ENCODE data around the gene EPHB1.

Gene EPHB1

DNA sequence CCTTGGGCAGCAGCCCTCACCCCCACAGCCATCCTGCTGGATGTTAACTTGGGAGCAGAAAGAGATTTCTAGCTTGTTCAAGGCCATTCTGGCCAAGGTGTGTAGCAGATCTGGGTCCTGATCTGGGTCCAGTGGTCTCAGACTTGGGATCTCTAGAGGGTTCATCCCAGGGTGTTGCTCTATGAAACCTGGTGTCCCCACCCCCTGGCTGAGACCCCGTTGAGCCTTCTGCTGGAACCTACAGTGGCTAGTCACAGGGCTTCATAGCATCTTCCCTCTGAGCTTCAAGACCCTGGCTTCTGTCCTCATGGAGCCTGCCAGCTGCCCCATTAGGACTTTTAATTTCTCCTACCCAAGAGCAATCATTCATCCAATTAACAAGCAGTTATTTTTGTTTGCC is 64.3 kb downstream of the EPHB1 start:
- Mint-ChIP-seq H3K9me3 (no peaks in the 10 kb centered on the region), H3K4me3 (no peak overlapping the region), H3K4me1 (no peaks in the 10 kb centered on the region), H3K27me3 (no peaks in the 10 kb centered on the region), H3K36me3 (ENCODE audit: low read depth) (no peaks in the 10 kb centered on the region), H3K27ac (no peak overlapping the region)
- ATAC-seq = no peak
- DNase-seq = no peak

GRCh38 chr3:134860141-134860540 is 65.1 kb downstream of the EPHB1 start:
- ATAC-seq (no peak), DNase-seq (no peak)
- Mint-ChIP-seq H3K27ac (no peak overlapping the region), H3K4me3 (no peak overlapping the region), H3K27me3 (no peaks in the 10 kb centered on the region), H3K9me3 (no peaks in the 10 kb centered on the region), H3K36me3 (ENCODE audit: low read depth) (no peaks in the 10 kb centered on the region), H3K4me1 (no peaks in the 10 kb centered on the region)

- H3K9me3 Mint-ChIP-seq = no peaks in the 10 kb centered on the region
- DNase-seq = no peak
- ATAC-seq = no peak
- H3K4me3 Mint-ChIP-seq = no peak overlapping the region
- H3K36me3 Mint-ChIP-seq (ENCODE audit: low read depth) = no peaks in the 10 kb centered on the region
- no peaks in the 10 kb centered on the region for H3K4me1 Mint-ChIP-seq
- H3K27ac Mint-ChIP-seq = no peak overlapping the region
- peaks cover 4% of the 10 kb centered on the region for H3K27me3 Mint-ChIP-seq
Measured at GRCh38 chr3:134863915-134864314, 68.9 kb downstream of the EPHB1 start.

- Mint-ChIP-seq H3K4me3 (no peak overlapping the region), H3K36me3 (ENCODE audit: low read depth) (no peaks in the 10 kb centered on the region), H3K9me3 (no peaks in the 10 kb centered on the region), H3K27me3 (peaks cover 4% of the 10 kb centered on the region), H3K4me1 (no peaks in the 10 kb centered on the region), H3K27ac (no peak overlapping the region)
- no peak for ATAC-seq
- no peak for DNase-seq
Measured at GRCh38 chr3:134864636-134865035, 69.6 kb downstream of the EPHB1 start.

GRCh38 chr3:134867277-134867676 is 72.2 kb downstream of the EPHB1 start:
- H3K27me3 Mint-ChIP-seq = peaks cover 4% of the 10 kb centered on the region
- H3K4me1 Mint-ChIP-seq = no peaks in the 10 kb centered on the region
- no peaks in the 10 kb centered on the region for H3K9me3 Mint-ChIP-seq
- no peak overlapping the region for H3K4me3 Mint-ChIP-seq
- ATAC-seq (no peak), DNase-seq (no peak)
- no peak overlapping the region for H3K27ac Mint-ChIP-seq
- no peaks in the 10 kb centered on the region for H3K36me3 Mint-ChIP-seq (ENCODE audit: low read depth)

- Mint-ChIP-seq H3K27me3 (peaks cover 6% of the 10 kb centered on the region), H3K36me3 (ENCODE audit: low read depth) (no peaks in the 10 kb centered on the region), H3K9me3 (peaks cover 8% of the 10 kb centered on the region), H3K4me3 (no peak overlapping the region), H3K4me1 (no peaks in the 10 kb centered on the region), H3K27ac (no peak overlapping the region)
- no peak for ATAC-seq
- no peak for DNase-seq
Measured at GRCh38 chr3:134869153-134869726, 74.2 kb downstream of the EPHB1 start.

DNA sequence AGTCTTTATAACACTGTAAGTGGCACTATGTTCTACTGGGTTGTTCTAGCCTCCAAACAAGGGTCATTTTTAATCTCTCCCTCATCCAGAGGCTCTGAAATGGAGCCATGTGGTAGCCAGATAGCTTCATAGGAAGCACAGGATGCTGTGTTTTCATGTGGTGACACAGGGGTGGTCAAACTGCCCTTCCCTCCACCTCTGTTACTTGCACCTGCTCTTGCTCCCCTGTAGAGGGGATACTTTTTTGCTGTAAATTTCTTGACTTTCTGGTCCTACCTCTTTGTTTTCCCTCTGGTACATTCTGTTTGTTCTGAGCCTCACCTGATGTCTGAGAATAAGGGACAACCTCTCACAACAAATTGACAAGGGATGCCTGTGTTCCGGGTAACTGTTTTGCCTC is 76.8 kb downstream of the EPHB1 start:
- no peaks in the 10 kb centered on the region for H3K4me1 Mint-ChIP-seq

GRCh38 chr3:134872440-134873388 is 77.7 kb downstream of the EPHB1 start:
- no peak for DNase-seq
- Mint-ChIP-seq H3K4me3 (no peak overlapping the region), H3K27me3 (peaks cover 2% of the 10 kb centered on the region), H3K4me1 (no peaks in the 10 kb centered on the region), H3K36me3 (ENCODE audit: low read depth) (no peaks in the 10 kb centered on the region), H3K9me3 (peaks cover 8% of the 10 kb centered on the region), H3K27ac (no peak overlapping the region)
- no peak for ATAC-seq

More for the DNA sequence above, 76.8 kb downstream of the EPHB1 start:
- DNase-seq = no peak
- Mint-ChIP-seq H3K36me3 (ENCODE audit: low read depth) (no peaks in the 10 kb centered on the region), H3K9me3 (peaks cover 8% of the 10 kb centered on the region), H3K4me3 (no peak overlapping the region), H3K27ac (no peak overlapping the region), H3K27me3 (peaks cover 6% of the 10 kb centered on the region)
- ATAC-seq = no peak

GRCh38 chr3:134873789-134874188 is 78.7 kb downstream of the EPHB1 start:
- H3K9me3 Mint-ChIP-seq = peaks cover 8% of the 10 kb centered on the region
- no peak for ATAC-seq
- H3K27me3 Mint-ChIP-seq = peaks cover 2% of the 10 kb centered on the region
- H3K4me1 Mint-ChIP-seq = no peaks in the 10 kb centered on the region
- H3K27ac Mint-ChIP-seq = no peak overlapping the region
- no peak for DNase-seq
- H3K36me3 Mint-ChIP-seq (ENCODE audit: low read depth) = no peaks in the 10 kb centered on the region
- H3K4me3 Mint-ChIP-seq = no peak overlapping the region

GRCh38 chr3:134874737-134875413 is 79.8 kb downstream of the EPHB1 start:
- Mint-ChIP-seq H3K27me3 (peaks cover 2% of the 10 kb centered on the region), H3K36me3 (ENCODE audit: low read depth) (no peaks in the 10 kb centered on the region), H3K4me3 (no peak overlapping the region), H3K27ac (no peak overlapping the region), H3K4me1 (no peaks in the 10 kb centered on the region), H3K9me3 (peaks cover 8% of the 10 kb centered on the region)
- DNase-seq = no peak
- ATAC-seq = no peak

DNA sequence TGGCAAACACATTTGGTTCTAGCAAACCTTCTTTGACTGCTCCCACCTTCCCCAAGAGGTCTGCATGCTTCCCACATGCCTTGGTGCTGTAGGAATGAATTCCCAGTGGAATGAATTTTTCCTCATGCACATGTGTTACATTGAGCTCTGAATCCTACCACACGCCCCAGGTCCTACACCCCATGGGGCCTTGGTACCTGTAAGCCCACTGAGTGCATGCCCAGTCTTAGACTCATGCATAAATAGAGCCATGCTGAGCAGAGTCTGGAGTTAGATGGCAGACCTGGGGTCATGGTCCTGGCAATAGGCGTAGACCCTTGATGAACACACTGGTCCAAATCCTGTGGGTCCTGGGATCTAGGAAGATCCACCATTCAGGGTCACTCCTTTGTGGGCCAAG is 81.8 kb downstream of the EPHB1 start:
- H3K4me1 Mint-ChIP-seq = no peaks in the 10 kb centered on the region
- DNase-seq (no peak), ATAC-seq (no peak)
- H3K27me3 Mint-ChIP-seq = peaks cover 2% of the 10 kb centered on the region
- H3K4me3 Mint-ChIP-seq = no peak overlapping the region
- peaks cover 8% of the 10 kb centered on the region for H3K9me3 Mint-ChIP-seq
- H3K36me3 Mint-ChIP-seq (ENCODE audit: low read depth) = no peaks in the 10 kb centered on the region
- H3K27ac Mint-ChIP-seq = no peak overlapping the region

GRCh38 chr3:134877788-134878187 is 82.7 kb downstream of the EPHB1 start:
- DNase-seq (no peak), ATAC-seq (no peak)
- Mint-ChIP-seq H3K9me3 (peaks cover 8% of the 10 kb centered on the region), H3K27me3 (peaks cover 2% of the 10 kb centered on the region), H3K36me3 (ENCODE audit: low read depth) (no peaks in the 10 kb centered on the region), H3K27ac (no peak overlapping the region), H3K4me1 (no peaks in the 10 kb centered on the region), H3K4me3 (no peak overlapping the region)

DNA sequence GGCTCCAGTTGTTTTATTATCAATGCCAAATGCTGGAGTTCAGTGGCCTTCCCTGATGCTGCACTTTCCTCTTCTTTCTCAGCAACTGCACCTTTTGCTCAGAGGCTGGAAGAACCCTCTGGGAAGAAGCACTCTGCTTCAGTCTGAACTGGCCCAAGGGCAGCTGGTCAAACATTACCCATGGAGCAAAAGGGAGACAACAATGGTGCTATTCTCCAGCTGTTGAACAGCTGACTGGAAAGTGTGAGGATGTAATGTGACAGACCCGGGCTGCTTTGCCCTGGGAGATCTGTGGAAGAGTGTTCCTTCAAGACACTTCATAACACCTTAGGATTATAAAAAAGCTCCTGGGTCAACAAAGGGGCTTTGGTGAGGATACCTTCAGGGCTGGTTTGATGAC is 84.9 kb downstream of the EPHB1 start:
- DNase-seq = no peak
- no peaks in the 10 kb centered on the region for H3K4me1 Mint-ChIP-seq
- no peaks in the 10 kb centered on the region for H3K36me3 Mint-ChIP-seq (ENCODE audit: low read depth)
- H3K27me3 Mint-ChIP-seq = no peaks in the 10 kb centered on the region
- no peaks in the 10 kb centered on the region for H3K9me3 Mint-ChIP-seq
- H3K4me3 Mint-ChIP-seq = no peak overlapping the region
- ATAC-seq = no peak
- H3K27ac Mint-ChIP-seq = no peak overlapping the region

DNA sequence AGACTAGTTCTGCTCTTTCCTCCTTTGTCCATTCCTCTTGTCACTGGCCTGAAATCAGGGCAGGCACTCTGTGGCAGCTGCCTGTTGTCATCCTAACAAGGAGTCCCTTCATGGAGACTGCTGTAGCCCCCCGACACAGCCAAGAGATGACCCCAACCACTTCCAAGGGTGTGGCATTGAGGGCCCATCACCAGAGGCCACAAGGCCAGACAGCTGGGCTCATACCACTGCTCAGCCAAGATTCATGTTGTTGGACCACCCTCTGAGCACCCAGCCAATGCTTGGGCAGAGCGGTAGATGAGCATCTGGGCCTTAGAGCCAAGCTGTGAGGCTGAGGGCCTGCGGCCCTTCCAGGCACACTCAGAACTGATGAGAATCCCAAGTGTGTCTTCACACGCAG is 85.4 kb downstream of the EPHB1 start:
- no peak overlapping the region for H3K4me3 Mint-ChIP-seq
- H3K4me1 Mint-ChIP-seq = no peaks in the 10 kb centered on the region
- no peaks in the 10 kb centered on the region for H3K9me3 Mint-ChIP-seq
- H3K27ac Mint-ChIP-seq = no peak overlapping the region
- DNase-seq (no peak), ATAC-seq (no peak)
- H3K36me3 Mint-ChIP-seq (ENCODE audit: low read depth) = no peaks in the 10 kb centered on the region
- no peaks in the 10 kb centered on the region for H3K27me3 Mint-ChIP-seq

GRCh38 chr3:134881305-134881704 is 86.2 kb downstream of the EPHB1 start:
- Mint-ChIP-seq H3K9me3 (no peaks in the 10 kb centered on the region), H3K4me3 (no peak overlapping the region), H3K36me3 (ENCODE audit: low read depth) (no peaks in the 10 kb centered on the region), H3K4me1 (peaks cover 4% of the 10 kb centered on the region), H3K27ac (no peak overlapping the region), H3K27me3 (no peaks in the 10 kb centered on the region)
- no peak for ATAC-seq
- DNase-seq = no peak

Data from activated naive CD8-positive, alpha-beta T cell treated with anti-CD3 and anti-CD28 coated beads, Interleukin-2, amount 50 U/mL, for 24 hours (primary cell).